ENCODE results near the gene STK32B.

DNA sequence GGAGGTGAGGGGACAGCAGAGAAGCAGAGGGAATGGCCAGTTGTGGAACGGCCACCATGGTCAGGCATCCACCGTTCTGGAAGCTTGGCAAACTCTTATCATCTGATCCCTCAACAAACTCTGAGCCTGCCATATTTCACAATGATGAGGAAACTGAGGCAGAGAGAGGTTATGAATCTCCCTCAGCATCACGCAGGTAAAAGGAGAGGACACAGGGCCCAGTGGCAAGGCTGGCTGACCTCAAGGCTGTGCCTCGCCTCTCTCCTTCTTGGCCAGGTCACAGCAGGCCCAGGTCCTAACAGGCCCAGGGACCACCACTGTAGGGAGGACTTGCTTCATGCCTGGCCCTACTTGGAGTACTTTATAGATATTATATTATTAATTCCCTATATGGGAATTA is 414.2 kb downstream of the STK32B start:
- TF ChIP-seq CTCF (IDR thresholded peaks at IDR 0.05) (no peak), POLR2A (IDR thresholded peaks at IDR 0.05) (no peak)
